ENCODE measurements around the gene LCOR. TPM values are rescaled to one million over a fixed set of nuclear protein-coding genes. Genes with fewer than 3 reads are reported as not detected.

LCOR gene
- total RNA-seq, 1 donor from 2014 or later, result 39.5 TPM

GRCh38 chr10:96906864-96907263, 74.8 kb downstream of the LCOR start:
- Histone ChIP-seq H3K4me1 (peaks cover 4% of the 10 kb centered on the region), H3K9me3 (no peaks in the 10 kb centered on the region), H3K4me3 (no peak overlapping the region), H3K36me3 (no peaks in the 10 kb centered on the region), H3K27me3 (no peaks in the 10 kb centered on the region), H3K27ac (no peak overlapping the region)
- intact Hi-C loops (cut with DNase I), result no loop called here
- no peak for DNase-seq
- no peak for ATAC-seq
- no peak for TF ChIP-seq CTCF (IDR thresholded peaks at IDR 0.05)

GRCh38 chr10:96910488-96911395, 78.6 kb downstream of the LCOR start:
- Histone ChIP-seq H3K27me3 (no peaks in the 10 kb centered on the region), H3K4me3 (no peak overlapping the region), H3K36me3 (peaks cover 6% of the 10 kb centered on the region), H3K4me1 (no peaks in the 10 kb centered on the region), H3K27ac (no peak overlapping the region), H3K9me3 (no peaks in the 10 kb centered on the region)
- ATAC-seq (peak; percentile 82), DNase-seq (no peak)
- intact Hi-C loops (cut with DNase I), result no loop called here
- peak; percentile 73 for TF ChIP-seq CTCF (IDR thresholded peaks at IDR 0.05)

GRCh38 chr10:96912405-96912804, 80.3 kb downstream of the LCOR start:
- no peaks in the 10 kb centered on the region for H3K9me3 ChIP-seq
- ATAC-seq, result no peak
- H3K4me3 ChIP-seq, result no peak overlapping the region
- no peaks in the 10 kb centered on the region for H3K27me3 ChIP-seq
- no peak for TF ChIP-seq CTCF (IDR thresholded peaks at IDR 0.05)
- H3K36me3 ChIP-seq, result peaks cover 9% of the 10 kb centered on the region
- no peak overlapping the region for H3K27ac ChIP-seq
- H3K4me1 ChIP-seq, result no peaks in the 10 kb centered on the region
- intact Hi-C loops (cut with DNase I), result no loop called here
- no peak for DNase-seq

GRCh38 chr10:96913906-96914305, 81.8 kb downstream of the LCOR start:
- Histone ChIP-seq H3K9me3 (no peaks in the 10 kb centered on the region), H3K27me3 (no peaks in the 10 kb centered on the region), H3K4me3 (no peak overlapping the region), H3K4me1 (no peaks in the 10 kb centered on the region), H3K27ac (no peak overlapping the region), H3K36me3 (peaks cover 9% of the 10 kb centered on the region)
- intact Hi-C loops (cut with DNase I), result no loop called here
- ATAC-seq (no peak), DNase-seq (no peak)
- TF ChIP-seq CTCF (IDR thresholded peaks at IDR 0.05), result no peak

- no peak for TF ChIP-seq CTCF (IDR thresholded peaks at IDR 0.05)
- H3K4me1 ChIP-seq, result no peaks in the 10 kb centered on the region
- intact Hi-C loops (cut with DNase I), result no loop called here
- H3K4me3 ChIP-seq, result no peak overlapping the region
- peaks cover 9% of the 10 kb centered on the region for H3K36me3 ChIP-seq
- no peak overlapping the region for H3K27ac ChIP-seq
- no peaks in the 10 kb centered on the region for H3K27me3 ChIP-seq
- ATAC-seq (no peak), DNase-seq (no peak)
- no peaks in the 10 kb centered on the region for H3K9me3 ChIP-seq
Observed at GRCh38 chr10:96917628-96918027, 85.5 kb downstream of the LCOR start.

Data from upper lobe of right lung (tissue), 1 donor.